NCI-H2029 (cell line): ENCODE measurements around the gene HMCN1.

ENCODE experiments used
- DNase-seq: peaks from one replicate; lab custom pipeline; 2025; lab: John Stamatoyannopoulos, UW

The HMCN1 gene

GRCh38 chr1:186089940-186090339 is 355.7 kb downstream of the HMCN1 start:
- DNase-seq = no peak

- no peak for DNase-seq
These were observed 357.1 kb downstream of the HMCN1 start for GRCh38 chr1:186091222-186091720.

GRCh38 chr1:186093437-186093836 is 359.2 kb downstream of the HMCN1 start:
- DNase-seq = no peak

GRCh38 chr1:186094172-186094571 is 360.0 kb downstream of the HMCN1 start:
- DNase-seq = no peak

- no peak for DNase-seq
These were observed 365.3 kb downstream of the HMCN1 start for GRCh38 chr1:186099336-186100104.

GRCh38 chr1:186102107-186102506 is 367.9 kb downstream of the HMCN1 start:
- DNase-seq = no peak

GRCh38 chr1:186102547-186103148 is 368.5 kb downstream of the HMCN1 start:
- DNase-seq = no peak

GRCh38 chr1:186104459-186104858 is 370.3 kb downstream of the HMCN1 start:
- DNase-seq = no peak

GRCh38 chr1:186112280-186112679 is 378.1 kb downstream of the HMCN1 start:
- no peak for DNase-seq

DNA sequence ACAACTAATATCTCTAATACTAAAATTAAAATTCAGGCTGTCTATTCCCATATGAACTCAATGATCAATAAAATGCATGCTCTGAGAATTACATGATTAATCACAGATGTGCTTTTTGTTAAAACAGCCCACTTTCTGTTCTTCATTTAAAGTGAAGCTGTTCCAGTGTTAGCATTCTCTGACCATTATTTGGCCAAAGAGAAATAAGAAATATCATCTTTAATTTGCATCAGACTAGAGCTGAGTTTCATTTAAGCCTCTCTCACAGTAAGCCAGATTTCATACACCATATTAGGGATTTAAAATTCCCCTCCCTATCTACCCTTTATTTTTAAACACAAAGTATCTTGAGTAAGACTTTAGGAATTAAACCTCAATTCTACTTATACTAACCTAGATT is 379.3 kb downstream of the HMCN1 start:
- DNase-seq = no peak

DNA sequence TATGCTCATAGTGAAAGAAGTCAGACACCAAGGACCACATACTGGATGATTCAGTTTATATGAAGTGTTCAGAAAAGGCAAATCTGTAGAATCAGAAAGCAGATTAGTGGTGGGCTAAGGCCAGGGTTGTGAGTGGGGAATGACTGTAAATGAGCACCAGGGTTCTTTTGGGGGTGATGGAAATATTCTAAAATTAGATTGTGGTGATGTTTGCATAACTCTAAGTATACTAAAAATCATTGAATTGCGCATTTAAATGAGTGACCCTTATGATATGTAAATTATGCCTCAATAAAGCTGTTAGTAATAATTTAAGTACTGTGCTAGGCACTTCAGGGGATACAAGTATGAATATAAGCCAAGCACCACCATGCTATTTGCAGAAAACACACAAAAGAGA is 384.5 kb downstream of the HMCN1 start:
- DNase-seq = no peak

DNA sequence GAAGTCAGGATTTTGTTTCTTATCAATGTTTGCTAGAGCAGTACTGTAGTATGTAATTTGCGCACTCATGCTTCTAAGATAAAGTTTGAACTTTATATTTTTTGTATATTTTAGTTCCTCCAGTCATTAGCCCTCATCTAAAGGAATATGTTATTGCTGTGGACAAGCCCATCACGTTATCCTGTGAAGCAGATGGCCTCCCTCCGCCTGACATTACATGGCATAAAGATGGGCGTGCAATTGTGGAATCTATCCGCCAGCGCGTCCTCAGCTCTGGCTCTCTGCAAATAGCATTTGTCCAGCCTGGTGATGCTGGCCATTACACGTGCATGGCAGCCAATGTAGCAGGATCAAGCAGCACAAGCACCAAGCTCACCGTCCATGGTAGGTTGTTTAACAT is 388.6 kb downstream of the HMCN1 start:
- DNase-seq = no peak

- no peak for DNase-seq
These were observed 390.8 kb downstream of the HMCN1 start for GRCh38 chr1:186125035-186125434.

DNA sequence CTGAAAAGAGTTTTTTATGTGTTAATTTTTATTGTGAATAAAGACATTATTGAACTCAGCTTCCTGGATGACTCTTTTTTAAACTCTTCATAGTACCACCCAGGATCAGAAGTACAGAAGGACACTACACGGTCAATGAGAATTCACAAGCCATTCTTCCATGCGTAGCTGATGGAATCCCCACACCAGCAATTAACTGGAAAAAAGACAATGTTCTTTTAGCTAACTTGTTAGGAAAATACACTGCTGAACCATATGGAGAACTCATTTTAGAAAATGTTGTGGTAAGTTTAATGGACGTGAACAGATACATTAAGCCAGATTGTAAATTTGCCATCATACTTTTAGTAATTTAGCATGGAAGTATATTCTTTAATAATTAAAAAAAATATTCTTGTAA is 391.3 kb downstream of the HMCN1 start:
- no peak for DNase-seq

GRCh38 chr1:186129758-186130157 is 395.6 kb downstream of the HMCN1 start:
- DNase-seq = no peak

GRCh38 chr1:186139115-186139514 is 404.9 kb downstream of the HMCN1 start:
- no peak for DNase-seq

GRCh38 chr1:186139701-186140100 is 405.5 kb downstream of the HMCN1 start:
- DNase-seq = no peak

- no peak for DNase-seq
These were observed 408.0 kb downstream of the HMCN1 start for GRCh38 chr1:186142159-186142558.

DNA sequence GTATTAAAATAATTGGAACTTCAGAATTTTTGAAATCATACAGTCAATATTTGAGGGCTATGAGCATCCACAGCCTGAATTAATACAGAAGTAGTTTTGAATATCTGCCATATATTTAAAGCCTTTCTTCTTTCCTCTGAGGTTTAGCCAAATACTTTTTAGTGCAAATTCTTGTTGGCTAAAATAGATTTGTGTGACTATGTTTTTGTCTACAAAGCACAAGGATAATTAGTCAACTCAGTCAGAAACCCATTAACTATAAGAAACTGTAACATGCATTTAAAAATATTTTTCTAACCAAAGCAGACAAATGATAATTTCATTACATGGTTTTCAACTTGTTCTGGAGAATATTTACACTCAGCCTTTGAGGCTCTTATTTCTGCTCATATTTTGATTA is 408.7 kb downstream of the HMCN1 start:
- DNase-seq = no peak

GRCh38 chr1:186143481-186143880 is 409.3 kb downstream of the HMCN1 start:
- no peak for DNase-seq

DNA sequence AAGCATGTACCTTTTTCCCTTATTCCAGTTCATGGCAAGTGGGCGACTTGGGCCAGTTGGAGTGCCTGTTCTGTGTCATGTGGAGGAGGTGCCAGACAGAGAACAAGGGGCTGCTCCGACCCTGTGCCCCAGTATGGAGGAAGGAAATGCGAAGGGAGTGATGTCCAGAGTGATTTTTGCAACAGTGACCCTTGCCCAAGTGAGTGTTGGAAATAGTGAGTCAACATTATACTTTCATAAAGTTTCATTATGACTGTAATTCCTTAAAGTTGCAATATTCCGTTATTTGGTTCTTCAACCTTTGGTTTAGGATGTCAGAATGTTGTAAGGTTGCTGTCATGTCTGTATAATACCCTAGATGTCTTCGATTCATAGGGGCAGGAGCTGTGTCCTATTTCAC is 410.3 kb downstream of the HMCN1 start:
- no peak for DNase-seq

GRCh38 chr1:186146974-186147373 is 412.8 kb downstream of the HMCN1 start:
- no peak for DNase-seq

DNA sequence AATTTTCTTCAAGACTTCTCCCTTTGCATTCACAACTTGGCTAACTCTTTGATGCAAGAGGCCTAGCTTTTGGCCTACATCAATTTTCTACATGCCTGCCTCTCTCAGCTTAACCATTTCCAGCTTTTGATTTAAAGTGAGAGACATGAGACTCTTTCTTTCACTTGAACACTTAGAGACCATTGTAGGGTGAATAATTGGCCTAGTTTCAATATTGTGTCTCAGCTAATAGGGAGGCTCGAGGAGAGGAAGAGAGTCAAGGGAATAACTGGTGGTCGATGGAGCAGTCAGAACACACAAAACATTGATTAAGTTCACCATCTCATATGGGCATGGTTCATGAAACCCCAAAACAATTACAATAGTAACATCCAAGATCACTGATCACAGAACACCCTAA is 415.4 kb downstream of the HMCN1 start:
- DNase-seq = no peak

- DNase-seq = no peak
These were observed 418.0 kb downstream of the HMCN1 start for GRCh38 chr1:186152227-186152619.
